ENCODE data around the gene TRAP1. TPM values are rescaled to one million over a fixed set of nuclear protein-coding genes. Genes with fewer than 3 reads are reported as not detected.

Gene TRAP1
- total RNA-seq, 1 donor from 2014 or later: 94.3 TPM

GRCh38 chr16:3760518-3760917 lies 43.2 kb upstream of the TRAP1 start:
- Histone ChIP-seq H3K36me3 (ENCODE audit: control insufficient read depth, insufficient read depth, low read length) (peaks cover 1% of the 10 kb centered on the region), H3K27me3 (ENCODE audit: control insufficient read depth, insufficient read depth, low read length) (no peaks in the 10 kb centered on the region), H3K4me3 (ENCODE audit: low read depth, low read length) (no peak overlapping the region)
- DNase-seq (ENCODE audit: low read depth): no peak
- no peak for TF ChIP-seq CTCF (IDR thresholded peaks at IDR 0.05; ENCODE audit: insufficient read depth, low read length, poor library complexity, severe bottlenecking)

GRCh38 chr16:3759736-3760135 lies 42.4 kb upstream of the TRAP1 start:
- DNase-seq (ENCODE audit: low read depth): no peak
- no peak for TF ChIP-seq CTCF (IDR thresholded peaks at IDR 0.05; ENCODE audit: insufficient read depth, low read length, poor library complexity, severe bottlenecking)
- Histone ChIP-seq H3K27me3 (ENCODE audit: control insufficient read depth, insufficient read depth, low read length) (no peaks in the 10 kb centered on the region), H3K4me3 (ENCODE audit: low read depth, low read length) (no peak overlapping the region), H3K36me3 (ENCODE audit: control insufficient read depth, insufficient read depth, low read length) (peaks cover 1% of the 10 kb centered on the region)

GRCh38 chr16:3756113-3756512 lies 38.8 kb upstream of the TRAP1 start:
- H3K36me3 ChIP-seq (ENCODE audit: control insufficient read depth, insufficient read depth, low read length): peaks cover 1% of the 10 kb centered on the region
- H3K27me3 ChIP-seq (ENCODE audit: control insufficient read depth, insufficient read depth, low read length): no peaks in the 10 kb centered on the region
- no peak overlapping the region for H3K4me3 ChIP-seq (ENCODE audit: low read depth, low read length)
- DNase-seq (ENCODE audit: low read depth): no peak
- no peak for TF ChIP-seq CTCF (IDR thresholded peaks at IDR 0.05; ENCODE audit: insufficient read depth, low read length, poor library complexity, severe bottlenecking)

GRCh38 chr16:3755249-3755648 lies 37.9 kb upstream of the TRAP1 start:
- Histone ChIP-seq H3K27me3 (ENCODE audit: control insufficient read depth, insufficient read depth, low read length) (no peaks in the 10 kb centered on the region), H3K36me3 (ENCODE audit: control insufficient read depth, insufficient read depth, low read length) (peaks cover 1% of the 10 kb centered on the region), H3K4me3 (ENCODE audit: low read depth, low read length) (no peak overlapping the region)
- no peak for DNase-seq (ENCODE audit: low read depth)
- TF ChIP-seq CTCF (IDR thresholded peaks at IDR 0.05; ENCODE audit: insufficient read depth, low read length, poor library complexity, severe bottlenecking): no peak

GRCh38 chr16:3754772-3755171 lies 37.4 kb upstream of the TRAP1 start:
- H3K4me3 ChIP-seq (ENCODE audit: low read depth, low read length): no peak overlapping the region
- no peak for TF ChIP-seq CTCF (IDR thresholded peaks at IDR 0.05; ENCODE audit: insufficient read depth, low read length, poor library complexity, severe bottlenecking)
- DNase-seq (ENCODE audit: low read depth): no peak
- peaks cover 1% of the 10 kb centered on the region for H3K36me3 ChIP-seq (ENCODE audit: control insufficient read depth, insufficient read depth, low read length)
- H3K27me3 ChIP-seq (ENCODE audit: control insufficient read depth, insufficient read depth, low read length): no peaks in the 10 kb centered on the region

GRCh38 chr16:3754081-3754703 lies 36.9 kb upstream of the TRAP1 start:
- H3K36me3 ChIP-seq (ENCODE audit: control insufficient read depth, insufficient read depth, low read length): peaks cover 1% of the 10 kb centered on the region
- H3K4me3 ChIP-seq (ENCODE audit: low read depth, low read length): no peak overlapping the region
- no peak for DNase-seq (ENCODE audit: low read depth)
- TF ChIP-seq CTCF (IDR thresholded peaks at IDR 0.05; ENCODE audit: insufficient read depth, low read length, poor library complexity, severe bottlenecking): no peak
- no peaks in the 10 kb centered on the region for H3K27me3 ChIP-seq (ENCODE audit: control insufficient read depth, insufficient read depth, low read length)

Data from kidney epithelial cell (primary cell).